ENCODE results near the gene ADAMTS18.

DNA sequence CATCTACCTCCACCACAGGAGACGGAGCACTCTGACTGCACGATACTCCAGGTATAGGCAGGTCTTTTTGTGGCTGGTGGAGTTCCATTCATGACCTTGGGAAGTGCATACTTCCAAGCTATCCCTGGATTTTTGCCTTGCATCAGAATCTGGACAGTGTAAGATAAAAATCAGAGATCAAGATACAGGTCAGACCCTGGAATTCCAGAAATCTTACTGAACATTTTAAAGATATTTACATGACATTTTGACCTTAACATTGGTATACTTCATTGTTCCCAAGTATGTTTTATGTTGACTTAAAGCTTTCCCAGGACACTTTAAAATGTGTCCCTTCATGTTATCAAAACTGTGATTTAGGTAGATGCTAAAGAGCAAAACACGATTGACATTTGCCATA, 134.6 kb downstream of the ADAMTS18 start:
- TF ChIP-seq, protein P1, sequence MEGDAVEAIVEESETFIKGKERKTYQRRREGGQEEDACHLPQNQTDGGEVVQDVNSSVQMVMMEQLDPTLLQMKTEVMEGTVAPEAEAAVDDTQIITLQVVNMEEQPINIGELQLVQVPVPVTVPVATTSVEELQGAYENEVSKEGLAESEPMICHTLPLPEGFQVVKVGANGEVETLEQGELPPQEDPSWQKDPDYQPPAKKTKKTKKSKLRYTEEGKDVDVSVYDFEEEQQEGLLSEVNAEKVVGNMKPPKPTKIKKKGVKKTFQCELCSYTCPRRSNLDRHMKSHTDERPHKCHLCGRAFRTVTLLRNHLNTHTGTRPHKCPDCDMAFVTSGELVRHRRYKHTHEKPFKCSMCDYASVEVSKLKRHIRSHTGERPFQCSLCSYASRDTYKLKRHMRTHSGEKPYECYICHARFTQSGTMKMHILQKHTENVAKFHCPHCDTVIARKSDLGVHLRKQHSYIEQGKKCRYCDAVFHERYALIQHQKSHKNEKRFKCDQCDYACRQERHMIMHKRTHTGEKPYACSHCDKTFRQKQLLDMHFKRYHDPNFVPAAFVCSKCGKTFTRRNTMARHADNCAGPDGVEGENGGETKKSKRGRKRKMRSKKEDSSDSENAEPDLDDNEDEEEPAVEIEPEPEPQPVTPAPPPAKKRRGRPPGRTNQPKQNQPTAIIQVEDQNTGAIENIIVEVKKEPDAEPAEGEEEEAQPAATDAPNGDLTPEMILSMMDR (conservative IDR thresholded peaks at IDR 0.05; ENCODE audit: low read depth, low read length), result no peak
- no peak for TF ChIP-seq EZH2 (IDR thresholded peaks at IDR 0.05; ENCODE audit: borderline replicate concordance, low read depth, low read length, poor library complexity, severe bottlenecking)

All from A673 (cell line).